GM12864 (cell line): ENCODE results near the gene XG.
"Not testable (repeated sequence)": the region's sequence is repeated elsewhere in the genome, so short reads cannot be mapped to it uniquely, and the experiment has no call there.

Experiments
- DNase-seq: peaks from one replicate; pipeline ENCODE4 v3.0.0-alpha.2; 2011; ENCODE audit warnings: low read depth
- H3K4me3 ChIP-seq: 2 replicates; pipeline ENCODE4 v1.5.1; 2011; ENCODE audit warnings: mild to moderate bottlenecking, low read depth, low read length, control low read depth
- CTCF ChIP-seq: IDR thresholded peaks from 2 replicates; pipeline ENCODE4 v1.5.1; 2011; ENCODE audit warnings: low read depth, mild to moderate bottlenecking, moderate library complexity, low read length, control low read depth, inconsistent platforms; ENCODE audit errors: missing control alignments

Gene XG

GRCh38 chrX:2751874-2752300, at the start of gene XG:
Gene XG, plus strand, starts transcription at chrX:2752040. Its CDS starts 235 bp downstream, at chrX:2752275.
- not testable (repeated sequence) for DNase-seq, H3K4me3 ChIP-seq

- DNase-seq = no peak
- TF ChIP-seq CTCF = no peak
- H3K4me3 ChIP-seq = no peak overlapping the region
Measured at GRCh38 chrX:2703991-2704369, 47.9 kb upstream of the XG start.

DNA sequence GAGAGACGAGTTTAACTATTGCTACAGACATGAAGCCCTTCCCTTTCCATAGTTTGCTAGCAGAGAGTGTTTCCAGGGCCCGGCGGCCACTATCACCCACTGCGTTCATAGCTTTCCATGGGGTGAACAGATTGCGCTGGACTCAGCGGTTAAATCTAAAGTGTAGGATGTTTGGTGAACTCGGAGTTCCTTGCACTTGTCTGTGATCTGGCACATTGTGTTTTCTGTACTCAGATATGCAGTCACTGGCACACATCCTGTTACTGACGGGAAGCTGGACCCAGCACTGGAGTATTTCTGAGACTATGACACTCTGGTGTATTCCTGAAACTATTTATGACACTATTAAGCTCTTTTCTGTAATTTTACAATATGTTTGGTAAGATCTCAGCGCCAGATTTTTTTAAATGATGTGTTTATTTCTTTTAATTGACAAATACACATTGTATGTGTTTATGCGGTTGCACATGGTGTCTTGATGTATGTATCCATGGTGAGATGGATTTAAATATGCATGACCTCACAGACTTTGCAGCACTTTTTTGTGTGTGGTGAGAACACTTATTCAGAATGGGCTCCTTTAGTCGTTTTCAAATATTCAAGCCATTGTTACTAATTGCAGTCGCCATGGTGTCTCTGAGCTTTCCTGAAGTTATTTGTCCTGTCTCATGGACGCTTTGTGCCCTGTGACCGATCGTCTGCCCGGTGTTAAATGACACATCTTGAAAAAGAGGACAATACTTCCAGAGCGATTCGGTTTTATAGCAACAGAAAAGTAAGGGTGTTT, 46.6 kb upstream of the XG start:
- no peak for TF ChIP-seq CTCF
- DNase-seq = no peak
- no peak overlapping the region for H3K4me3 ChIP-seq

DNA sequence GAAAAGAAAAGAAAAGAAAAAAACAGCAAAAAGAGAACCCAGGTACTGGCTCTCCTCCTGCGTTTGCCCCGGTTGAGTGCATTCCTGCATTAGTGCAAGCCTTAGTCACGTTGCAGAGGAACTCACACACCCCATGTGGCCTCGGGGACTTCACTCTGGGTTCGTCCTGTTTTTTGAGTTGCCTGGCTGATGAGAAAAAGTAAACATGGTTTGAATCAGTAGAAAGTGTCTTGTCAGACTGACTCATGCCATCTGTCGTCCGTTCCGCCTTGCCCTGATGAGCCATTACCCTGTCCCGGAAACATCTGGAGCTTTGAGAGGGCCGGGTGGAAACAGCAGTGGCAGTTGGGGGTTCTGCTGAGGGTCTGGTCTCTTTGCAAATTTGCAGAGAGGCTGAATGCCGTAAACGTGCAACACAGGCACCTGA, 44.5 kb upstream of the XG start:
- DNase-seq = peak; percentile 89
- no peak overlapping the region for H3K4me3 ChIP-seq
- no peak for TF ChIP-seq CTCF

GRCh38 chrX:2708021-2708420, 43.8 kb upstream of the XG start:
- TF ChIP-seq CTCF = peak; percentile 27
- no peak for DNase-seq
- no peak overlapping the region; the same call in 1 of the 2 replicates for H3K4me3 ChIP-seq

- no peak overlapping the region for H3K4me3 ChIP-seq
- no peak for TF ChIP-seq CTCF
- DNase-seq = no peak
Measured at GRCh38 chrX:2708592-2709188, 43.1 kb upstream of the XG start.

DNA sequence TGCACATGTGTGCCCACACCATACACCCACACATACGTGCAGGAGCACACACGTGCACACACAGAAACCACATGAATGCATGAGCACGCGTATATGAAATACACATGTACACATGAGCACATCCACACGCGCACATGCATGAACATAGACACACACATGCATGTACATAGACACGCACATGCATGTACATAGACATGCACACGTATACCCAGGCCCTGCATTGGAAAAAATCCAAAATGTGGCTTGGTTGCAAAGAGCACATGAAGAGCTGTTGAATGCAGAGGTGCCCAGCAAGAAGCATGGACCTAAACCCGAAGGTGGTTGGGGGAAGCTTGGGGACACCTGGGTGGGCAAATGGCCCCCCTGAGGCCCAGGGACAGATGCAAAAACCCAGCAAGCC, 42.3 kb upstream of the XG start:
- no peak for TF ChIP-seq CTCF
- peak overlapping the region; percentile 33; the same call in 1 of the 2 replicates for H3K4me3 ChIP-seq
- DNase-seq = no peak
